ENCODE data around the gene STK38. TPM values are rescaled to one million over a fixed set of nuclear protein-coding genes. Genes with fewer than 3 reads are reported as not detected.
A peak's percentile ranks its signal among the peaks of the same experiment; 100 is the strongest.
"Not testable (repeated sequence)": the region's sequence is repeated elsewhere in the genome, so short reads cannot be mapped to it uniquely, and the experiment has no call there.

Gene STK38
- total RNA-seq, 4 donors from 2014 or later, result 20.5 to 51.0 (median 40.6) TPM

GRCh38 chr6:36576578-36576977, 29.3 kb upstream of the STK38 start:
- 79 to 98% methylated on average over 3 to 6 of the region's 7 CpGs for WGBS, 2 donors (ENCODE audit: low coverage in 1 of 2)

GRCh38 chr6:36574679-36575078, 27.4 kb upstream of the STK38 start:
- ATAC-seq, result no peak
- H3K9me3 ChIP-seq, result no peaks in the 10 kb centered on the region
- no peaks in the 10 kb centered on the region for H3K27me3 ChIP-seq
- no peak overlapping the region for H3K4me3 ChIP-seq
- peaks cover 0 to 30% (median 7%) of the 10 kb centered on the region in 3 donors for H3K4me1 ChIP-seq
- no peaks in the 10 kb centered on the region for H3K36me3 ChIP-seq
- no peak for TF ChIP-seq POLR2A (IDR thresholded peaks at IDR 0.05)
- TF ChIP-seq CTCF (IDR thresholded peaks at IDR 0.05), result no peak
- no peak for TF ChIP-seq POLR2AphosphoS5 (IDR thresholded peaks at IDR 0.05)
- H3K27ac ChIP-seq, result no peak overlapping the region

More at GRCh38 chr6:36576578-36576977, 29.3 kb upstream of the STK38 start:
- Histone ChIP-seq H3K27ac (peak overlapping the region in 2 of 4 donors; percentile 84 to 85), H3K4me3 (no peak overlapping the region), H3K36me3 (no peaks in the 10 kb centered on the region), H3K4me1 (peaks cover 0 to 39% (median 11%) of the 10 kb centered on the region in 3 donors), H3K9me3 (no peaks in the 10 kb centered on the region), H3K27me3 (no peaks in the 10 kb centered on the region)
- no peak for ATAC-seq
- TF ChIP-seq POLR2A (IDR thresholded peaks at IDR 0.05), result no peak

- WGBS, 2 donors (ENCODE audit: low coverage in 1 of 2), result 91 to 97% methylated on average over 9 to 11 of the region's 12 CpGs
- H3K27ac ChIP-seq, ATAC-seq, H3K4me1 ChIP-seq, H3K4me3 ChIP-seq, H3K36me3 ChIP-seq, H3K9me3 ChIP-seq, H3K27me3 ChIP-seq: not testable (repeated sequence)
Measured at GRCh38 chr6:36572353-36573311, 25.4 kb upstream of the STK38 start.

DNA sequence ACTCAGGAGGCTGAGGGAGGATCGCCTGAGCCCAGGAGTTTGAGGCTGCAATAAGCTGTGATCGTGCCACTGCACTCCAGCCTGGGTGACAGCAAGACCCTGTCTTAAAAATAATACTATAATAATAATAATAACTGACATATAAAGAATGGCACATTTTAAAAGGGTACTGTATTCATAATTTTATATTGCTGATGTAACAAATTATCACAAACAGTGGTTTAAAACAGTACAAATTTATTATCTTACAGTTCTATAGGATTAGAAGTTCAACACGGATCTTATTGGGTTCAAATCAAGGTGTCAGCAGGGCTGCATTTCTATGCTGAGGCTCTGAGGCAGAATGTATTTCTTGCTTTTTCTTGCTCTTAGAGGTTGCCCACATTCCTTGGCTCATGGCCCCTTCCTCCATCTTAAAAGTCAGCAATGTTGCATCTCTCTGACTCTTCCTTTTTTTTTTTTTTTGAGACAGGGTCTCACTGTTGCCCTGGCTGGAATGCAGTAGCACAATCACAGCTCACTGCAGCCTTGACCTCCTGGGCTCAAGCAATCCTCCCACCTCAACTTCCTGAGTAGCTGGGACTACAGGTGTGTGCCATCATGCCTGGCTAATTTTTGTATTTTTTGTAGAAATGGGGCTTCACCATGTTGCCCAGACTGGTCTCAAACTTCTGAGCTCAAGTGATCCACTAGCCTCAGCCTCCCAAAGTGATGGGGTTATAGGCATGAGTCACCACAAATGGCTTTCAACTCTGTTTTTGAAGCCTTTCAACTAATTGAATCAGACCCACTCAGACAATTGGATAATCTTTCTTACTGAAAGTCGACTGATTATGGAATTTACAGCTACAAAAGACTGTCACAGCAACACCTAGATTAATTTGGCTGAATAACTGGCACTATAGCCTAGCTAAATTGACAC, 24.1 kb upstream of the STK38 start:
- no peak for TF ChIP-seq EP300 (IDR thresholded peaks at IDR 0.05)
- no peak for TF ChIP-seq POLR2AphosphoS5 (IDR thresholded peaks at IDR 0.05)
- no peak for TF ChIP-seq CTCF (IDR thresholded peaks at IDR 0.05)
- TF ChIP-seq POLR2A (IDR thresholded peaks at IDR 0.05), result no peak
- WGBS, 2 donors (ENCODE audit: low coverage in 1 of 2), result 80 to 94% methylated on average over 2 to 3 of the region's 4 CpGs
- ATAC-seq, result no peak

GRCh38 chr6:36570264-36570663, 23.0 kb upstream of the STK38 start:
- no peak for ATAC-seq
- H3K36me3 ChIP-seq, result no peaks in the 10 kb centered on the region
- H3K27me3 ChIP-seq, result no peaks in the 10 kb centered on the region
- H3K9me3 ChIP-seq, result no peaks in the 10 kb centered on the region
- TF ChIP-seq POLR2A (IDR thresholded peaks at IDR 0.05) (no peak), EP300 (IDR thresholded peaks at IDR 0.05) (no peak), POLR2AphosphoS5 (IDR thresholded peaks at IDR 0.05) (no peak), CTCF (IDR thresholded peaks at IDR 0.05) (no peak)
- H3K27ac ChIP-seq, result no peak overlapping the region
- H3K4me3 ChIP-seq, result no peak overlapping the region
- H3K4me1 ChIP-seq, result no peaks in the 10 kb centered on the region
- 80 to 86% methylated on average over 2 of the region's 2 CpGs for WGBS, 2 donors (ENCODE audit: low coverage in 1 of 2)

More for the DNA sequence above, 24.1 kb upstream of the STK38 start:
- no peaks in the 10 kb centered on the region for H3K4me1 ChIP-seq
- no peaks in the 10 kb centered on the region for H3K9me3 ChIP-seq
- no peaks in the 10 kb centered on the region for H3K36me3 ChIP-seq
- H3K27me3 ChIP-seq, result no peaks in the 10 kb centered on the region
- no peak overlapping the region for H3K27ac ChIP-seq
- H3K4me3 ChIP-seq, result no peak overlapping the region

Data from gastroesophageal sphincter (tissue), 4 donors.